ENCODE measurements around the gene CNKSR3.

GRCh38 chr6:154503658-154504057, 6.8 kb downstream of the CNKSR3 start:
- TF ChIP-seq CTCF (IDR thresholded peaks at IDR 0.05; ENCODE audit: insufficient read depth, low read length) (no peak), REST (IDR thresholded peaks at IDR 0.05; ENCODE audit: insufficient replicate concordance, low read depth) (no peak), GABPA (IDR thresholded peaks at IDR 0.05; ENCODE audit: low read depth) (no peak)

All from HL-60 (cell line).